K562 (cell line): Measurements from ENCODE around the gene MVP. TPM values are rescaled to one million over a fixed set of nuclear protein-coding genes. Genes with fewer than 3 reads are reported as not detected.

Experiments used
- ADNP ChIP-seq: fragments of 200-800 bp; sonication (Bioruptor generic); IDR thresholded peaks from 2 replicates; pipeline ENCODE4 v1.6.1; 2016; ENCODE audit warnings: missing genetic modification characterization, missing compliant biosample characterization
- ERF ChIP-seq: fragments of 450-650 bp; formaldehyde crosslinking; IDR thresholded peaks from 2 replicates; pipeline ENCODE4 v1.4.0; 2020; ENCODE audit warnings: mild to moderate bottlenecking, mixed read lengths
- HDAC1 ChIP-seq, 2 experiments: fragments of 450-650 bp; IDR thresholded peaks; 2 replicates each; pipeline ENCODE4 v1.6.1; 2016 to 2017; ENCODE audit warnings: inconsistent platforms in 1 of 2, mild to moderate bottlenecking in 1 of 2, moderate library complexity in 1 of 2
- HNRNPH1 ChIP-seq: fragments of 200-400 bp; formaldehyde crosslinking; optimal IDR thresholded peaks from 2 replicates; pipeline ENCODE3; 2017; ENCODE audit warnings: low read depth, mild to moderate bottlenecking, low read length, moderate library complexity
- PATZ1 ChIP-seq: fragments of 250-450 bp; sonication (Bioruptor Pico); IDR thresholded peaks from 2 replicates; pipeline ENCODE4 v1.5.0; 2020; ENCODE audit warnings: mild to moderate bottlenecking, borderline replicate concordance
- POLR2A ChIP-seq: fragments of 450-650 bp; conservative IDR thresholded peaks from 2 replicates; pipeline ENCODE4 v1.6.1; 2016
- POU5F1 ChIP-seq: fragments of 150-350 bp; IDR thresholded peaks from 2 replicates; pipeline ENCODE4 v1.6.1; 2014; ENCODE audit warnings: borderline replicate concordance, low read length, low read depth, mild to moderate bottlenecking; ENCODE audit not compliant: partially characterized antibody
- SRSF3 ChIP-seq: fragments of 200-400 bp; formaldehyde crosslinking; IDR thresholded peaks from 2 replicates; pipeline ENCODE4 v1.6.1; 2016; ENCODE audit warnings: mild to moderate bottlenecking, low read length, moderate library complexity; ENCODE audit not compliant: insufficient read depth
- TAF1 ChIP-seq: IDR thresholded peaks from 2 replicates; pipeline ENCODE4 v1.6.1; 2011; ENCODE audit warnings: mild to moderate bottlenecking, low read length, moderate library complexity; ENCODE audit not compliant: insufficient read depth, control insufficient read depth, severe bottlenecking; ENCODE audit errors: extremely low read depth
- TBP ChIP-seq: optimal IDR thresholded peaks from 2 replicates; pipeline ENCODE3; 2011; ENCODE audit warnings: low read depth, low read length, improper control_type of control experiment
- YY1 ChIP-seq, 3 experiments: IDR thresholded peaks; 2 replicates each; pipeline ENCODE4 v1.6.1; 2011; ENCODE audit warnings: low read length in 2 of 3, mild to moderate bottlenecking in 2 of 3, moderate library complexity in 2 of 3, borderline replicate concordance in 1 of 3, control low read depth in 1 of 3, low read depth in 1 of 3; ENCODE audit not compliant: insufficient read depth in 3 of 3, insufficient replicate concordance in 2 of 3, control insufficient read depth in 1 of 3, insufficient read length in 1 of 3; ENCODE audit errors: extremely low read depth in 1 of 3
- ZMIZ1 ChIP-seq, 2 experiments: fragments of 150-350 bp in 1 of 2; IDR thresholded peaks; 2 replicates each; pipeline ENCODE4 v1.6.1; 2012 to 2016; ENCODE audit warnings: low read depth in 2 of 2, low read length in 2 of 2, mild to moderate bottlenecking in 1 of 2, moderate library complexity in 1 of 2
- ZNF589 ChIP-seq: fragments of 200-800 bp; sonication (Bioruptor generic); IDR thresholded peaks from 2 replicates; pipeline ENCODE4 v1.6.1; 2016; ENCODE audit warnings: low read depth, missing genetic modification characterization, missing compliant biosample characterization
- ZNF592 ChIP-seq: fragments of 450-650 bp; IDR thresholded peaks from 2 replicates; pipeline ENCODE4 v1.6.1; 2017; ENCODE audit warnings: antibody characterized with exemption, mild to moderate bottlenecking
- polyA plus RNA-seq, 8 experiments: library from polyadenylated mRNA; depleted of rRNA in 4 of 8; stranded (reverse) in 5 of 8; unstranded in 3 of 8; fragments of >200 nt; fragmentation: Nextera tagmentation in 2 of 8; fragmentation: Illumina TruSeq in 1 of 8; extraction: Ambion mirVana in 2 of 8; extraction: Trizol in 1 of 8; gene quantifications; 2 replicates each; pipeline versions ENCODE4 v1.2.1 to v1.2.3, GENCODE V29; 2011 to 2014; ENCODE audit warnings: inconsistent platforms in 1 of 8, missing spikeins in 1 of 8
- total RNA-seq, 7 experiments: library from RNA; depleted of rRNA in 6 of 7; stranded (reverse); fragments of >200 nt in 6 of 7; fragmentation: Illumina TruSeq in 2 of 7; extraction: Trizol in 2 of 7; gene quantifications; 2 replicates each; pipeline versions ENCODE4 v1.2.1 to v1.2.3, GENCODE V29; 2011 to 2021; ENCODE audit warnings: low replicate concordance in 1 of 7

MVP gene
- total and polyA plus RNA-seq, 9 of the 15 experiments (the other 6 are each of a cell fraction or from before 2014, with no cell fraction given) = 0.39 to 1.9 (median 0.76) TPM; not detected in 2

- TF ChIP-seq ZNF592 (no peak), TBP (no peak), HNRNPH1 (no peak), TAF1 (no peak), POLR2A (no peak), HDAC1 (IDR thresholded peaks at IDR 0.05) (no peak), ZMIZ1 (IDR thresholded peaks at IDR 0.05; ENCODE audit: low read depth in 2 of 2, low read length in 2 of 2) (no peak), ADNP (no peak), PATZ1 (CRISPR knock-in tag) (no peak), ZNF589 (no peak), POU5F1 (no peak), ERF (0 out of 2 replicates have a peak, but pooled peaks have one; percentile 71), YY1 (IDR thresholded peaks at IDR 0.05; ENCODE audit: borderline replicate concordance in 1 of 3, control insufficient read depth in 1 of 3, extremely low read depth in 1 of 3, insufficient read depth in 3 of 3, insufficient read length in 1 of 3, insufficient replicate concordance in 2 of 3, low read depth in 1 of 3, low read length in 2 of 3) (peak in 1 of 3 experiments; percentile 74), SRSF3 (no peak)
Observed at GRCh38 chr16:29809850-29810698, 10.2 kb upstream of the MVP start (continued).
